Amniotic epithelial cell (primary cell): ENCODE measurements around the gene BTBD1.
A peak's percentile ranks its signal among the peaks of the same experiment; 100 is the strongest.

ENCODE experiments used
- DNase-seq: peaks from one replicate; pipeline ENCODE4 v3.0.0-alpha.2; 2010; ENCODE audit warnings: low read depth

The BTBD1 gene

GRCh38 chr15:82986442-82986780, 80.6 kb downstream of the BTBD1 start:
- DNase-seq = peak; percentile 23

- peak; percentile 94 for DNase-seq
Observed at GRCh38 chr15:82985688-82986441, 81.2 kb downstream of the BTBD1 start, which contains the start of gene RAMAC. RAMAC (plus strand) TSS chr15:82986210; CDS start chr15:82989019, 2,809 bp downstream.

GRCh38 chr15:82980981-82981380, 86.1 kb downstream of the BTBD1 start:
- DNase-seq = no peak

- peak; percentile 83 for DNase-seq
Observed at GRCh38 chr15:82979726-82980125, 87.3 kb downstream of the BTBD1 start.

- DNase-seq = no peak
Observed at GRCh38 chr15:82978438-82978837, 88.6 kb downstream of the BTBD1 start.

- no peak for DNase-seq
Observed at GRCh38 chr15:82977076-82977475, 90.0 kb downstream of the BTBD1 start.

GRCh38 chr15:82972990-82973389, 94.1 kb downstream of the BTBD1 start:
- peak; percentile 74 for DNase-seq

GRCh38 chr15:82971218-82971984, 95.7 kb downstream of the BTBD1 start:
- peak; percentile 10 for DNase-seq

GRCh38 chr15:82970696-82971095, 96.4 kb downstream of the BTBD1 start:
- peak; percentile 15 for DNase-seq

GRCh38 chr15:82970078-82970686, 96.9 kb downstream of the BTBD1 start:
- DNase-seq = peak; percentile 18

- DNase-seq = no peak
Observed at GRCh38 chr15:82969353-82969752, 97.7 kb downstream of the BTBD1 start.

- DNase-seq = peak; percentile 93
Observed at GRCh38 chr15:82968066-82968465, 99.0 kb downstream of the BTBD1 start.

- DNase-seq = no peak
Observed at GRCh38 chr15:82966671-82967071, 100.4 kb downstream of the BTBD1 start.
